Natural killer cell treated with Interleukin-12 subunit alpha and Interleukin-12 subunit beta and Interleukin-15 and Interleukin-18, amount 100 ng/mL, for 72 hours (primary cell): Measurements from ENCODE around the gene CDC45. TPM values are rescaled to one million over a fixed set of nuclear protein-coding genes. Genes with fewer than 3 reads are reported as not detected.
A peak's percentile ranks its signal among the peaks of the same experiment; 100 is the strongest.

Source experiments
- ATAC-seq, 2 donors: fragments of 150-1000 bp; cut with Tn5 transposase in 1 of 2; sonication (Bioruptor Pico), chemical (Tn5 transposase) in 1 of 2; 2 replicates each; pipeline ENCODE4 v1.10.0; 2021
- DNase-seq: peaks from one replicate; pipeline ENCODE4 v3.0.0; 2022; ENCODE audit warnings: low spot score
- H3K27ac Mint-ChIP-seq, 2 donors: 1 replicate in 1 of 2; 2 replicates in 1 of 2; pipeline ENCODE4 v1.8.0; 2022; ENCODE audit warnings: mixed read lengths in 2 of 2, mild to moderate bottlenecking in 1 of 2, moderate library complexity in 1 of 2
- H3K27me3 Mint-ChIP-seq, 2 donors: 1 replicate in 1 of 2; 2 replicates in 1 of 2; pipeline ENCODE4 v1.8.0; 2022; ENCODE audit warnings: mixed read lengths in 2 of 2
- H3K36me3 Mint-ChIP-seq: one replicate; pipeline ENCODE4 v1.8.0; 2022; ENCODE audit warnings: mixed read lengths
- H3K4me1 Mint-ChIP-seq, 2 donors: 1 replicate in 1 of 2; 2 replicates in 1 of 2; pipeline ENCODE4 v1.8.0; 2022; ENCODE audit warnings: low read depth in 2 of 2, mixed read lengths in 2 of 2, mild to moderate bottlenecking in 1 of 2
- H3K4me3 Mint-ChIP-seq: one replicate; pipeline ENCODE4 v1.8.0; 2022; ENCODE audit warnings: mixed read lengths
- H3K9me3 Mint-ChIP-seq: 2 replicates; pipeline ENCODE4 v1.8.0; 2022; ENCODE audit warnings: mixed read lengths
- total RNA-seq, 2 donors: library from RNA; stranded (reverse); gene quantifications; one replicate each; pipeline ENCODE4 v1.2.3, GENCODE V29; 2022

CDC45 gene
- total RNA-seq, 2 donors from 2014 or later: 57.8 to 137 TPM

GRCh38 chr22:19455033-19455432, 24.7 kb upstream of the CDC45 start:
- ATAC-seq (no peak), DNase-seq (peak; percentile 44)
- no peaks in the 10 kb centered on the region for H3K9me3 Mint-ChIP-seq
- H3K4me1 Mint-ChIP-seq: peaks cover 5 to 7% of the 10 kb centered on the region in 2 donors
- H3K4me3 Mint-ChIP-seq: no peak overlapping the region
- H3K36me3 Mint-ChIP-seq: peaks cover 17% of the 10 kb centered on the region
- H3K27me3 Mint-ChIP-seq: no peaks in the 10 kb centered on the region
- no peak overlapping the region for H3K27ac Mint-ChIP-seq

- no peak overlapping the region for H3K4me3 Mint-ChIP-seq
- H3K36me3 Mint-ChIP-seq: peaks cover 17% of the 10 kb centered on the region
- DNase-seq (no peak), ATAC-seq (no peak)
- no peaks in the 10 kb centered on the region for H3K9me3 Mint-ChIP-seq
- H3K4me1 Mint-ChIP-seq: peaks cover 5 to 7% of the 10 kb centered on the region in 2 donors
- H3K27me3 Mint-ChIP-seq: no peaks in the 10 kb centered on the region
- no peak overlapping the region for H3K27ac Mint-ChIP-seq
These were observed 23.9 kb upstream of the CDC45 start for GRCh38 chr22:19455585-19456370.

- peaks cover 5 to 7% of the 10 kb centered on the region in 2 donors for H3K4me1 Mint-ChIP-seq
- H3K4me3 Mint-ChIP-seq: no peak overlapping the region
- H3K9me3 Mint-ChIP-seq: no peaks in the 10 kb centered on the region
- no peak for DNase-seq
- no peak for ATAC-seq
- no peak overlapping the region for H3K27ac Mint-ChIP-seq
- H3K36me3 Mint-ChIP-seq: peaks cover 23% of the 10 kb centered on the region
- H3K27me3 Mint-ChIP-seq: no peaks in the 10 kb centered on the region
These were observed 23.2 kb upstream of the CDC45 start for GRCh38 chr22:19456541-19456940.

- no peak for ATAC-seq
- no peak overlapping the region for H3K4me3 Mint-ChIP-seq
- no peaks in the 10 kb centered on the region for H3K27me3 Mint-ChIP-seq
- no peak overlapping the region for H3K27ac Mint-ChIP-seq
- no peak for DNase-seq
- H3K36me3 Mint-ChIP-seq: peaks cover 27% of the 10 kb centered on the region
- no peaks in the 10 kb centered on the region for H3K9me3 Mint-ChIP-seq
- peaks cover 5 to 7% of the 10 kb centered on the region in 2 donors for H3K4me1 Mint-ChIP-seq
These were observed 21.8 kb upstream of the CDC45 start for GRCh38 chr22:19457828-19458428.

- Mint-ChIP-seq H3K4me3 (no peak overlapping the region), H3K4me1 (peaks cover 5 to 8% of the 10 kb centered on the region in 2 donors), H3K9me3 (no peaks in the 10 kb centered on the region), H3K27ac (no peak overlapping the region), H3K36me3 (peaks cover 29% of the 10 kb centered on the region), H3K27me3 (no peaks in the 10 kb centered on the region)
- ATAC-seq (no peak), DNase-seq (no peak)
These were observed 19.7 kb upstream of the CDC45 start for GRCh38 chr22:19460036-19460435.

- H3K4me3 Mint-ChIP-seq: no peak overlapping the region
- no peaks in the 10 kb centered on the region for H3K27me3 Mint-ChIP-seq
- ATAC-seq (no peak), DNase-seq (no peak)
- peaks cover 30% of the 10 kb centered on the region for H3K36me3 Mint-ChIP-seq
- H3K9me3 Mint-ChIP-seq: no peaks in the 10 kb centered on the region
- no peak overlapping the region for H3K27ac Mint-ChIP-seq
- H3K4me1 Mint-ChIP-seq: peaks cover 0 to 9% of the 10 kb centered on the region in 2 donors
These were observed 18.2 kb upstream of the CDC45 start for GRCh38 chr22:19461506-19461905.

- ATAC-seq (no peak), DNase-seq (no peak)
- Mint-ChIP-seq H3K4me1 (peaks cover 0 to 12% of the 10 kb centered on the region in 2 donors), H3K4me3 (no peak overlapping the region), H3K27me3 (no peaks in the 10 kb centered on the region), H3K36me3 (peaks cover 24% of the 10 kb centered on the region), H3K9me3 (no peaks in the 10 kb centered on the region), H3K27ac (no peak overlapping the region)
These were observed 16.7 kb upstream of the CDC45 start for GRCh38 chr22:19463008-19463407.

- Mint-ChIP-seq H3K4me3 (no peak overlapping the region), H3K27ac (no peak overlapping the region), H3K4me1 (peaks cover 0 to 12% of the 10 kb centered on the region in 2 donors), H3K9me3 (no peaks in the 10 kb centered on the region), H3K27me3 (no peaks in the 10 kb centered on the region), H3K36me3 (peaks cover 25% of the 10 kb centered on the region)
- DNase-seq (no peak), ATAC-seq (no peak)
These were observed 15.9 kb upstream of the CDC45 start for GRCh38 chr22:19463491-19464469.

GRCh38 chr22:19464546-19464945, 15.2 kb upstream of the CDC45 start:
- ATAC-seq: no peak
- Mint-ChIP-seq H3K27ac (no peak overlapping the region), H3K4me1 (peaks cover 0 to 12% of the 10 kb centered on the region in 2 donors)

GRCh38 chr22:19464975-19465374, 14.7 kb upstream of the CDC45 start:
- Mint-ChIP-seq H3K27me3 (no peaks in the 10 kb centered on the region), H3K4me1 (peaks cover 0 to 12% of the 10 kb centered on the region in 2 donors), H3K9me3 (no peaks in the 10 kb centered on the region), H3K27ac (no peak overlapping the region), H3K36me3 (peaks cover 30% of the 10 kb centered on the region), H3K4me3 (no peak overlapping the region)
- no peak for ATAC-seq
- no peak for DNase-seq

More at GRCh38 chr22:19464546-19464945, 15.2 kb upstream of the CDC45 start:
- H3K36me3 Mint-ChIP-seq: peaks cover 30% of the 10 kb centered on the region
- no peak for DNase-seq
- H3K4me3 Mint-ChIP-seq: no peak overlapping the region
- H3K27me3 Mint-ChIP-seq: no peaks in the 10 kb centered on the region
- H3K9me3 Mint-ChIP-seq: no peaks in the 10 kb centered on the region

- H3K36me3 Mint-ChIP-seq: peaks cover 28% of the 10 kb centered on the region
- peaks cover 0 to 12% of the 10 kb centered on the region in 2 donors for H3K4me1 Mint-ChIP-seq
- H3K27me3 Mint-ChIP-seq: no peaks in the 10 kb centered on the region
- H3K4me3 Mint-ChIP-seq: no peak overlapping the region
- H3K27ac Mint-ChIP-seq: no peak overlapping the region
- DNase-seq (no peak), ATAC-seq (no peak)
- no peaks in the 10 kb centered on the region for H3K9me3 Mint-ChIP-seq
These were observed 13.5 kb upstream of the CDC45 start for GRCh38 chr22:19466126-19466716.

GRCh38 chr22:19466848-19467752, 12.6 kb upstream of the CDC45 start:
- Mint-ChIP-seq H3K4me1 (peaks cover 0 to 12% of the 10 kb centered on the region in 2 donors), H3K27me3 (no peaks in the 10 kb centered on the region), H3K9me3 (no peaks in the 10 kb centered on the region), H3K4me3 (no peak overlapping the region), H3K36me3 (peaks cover 23% of the 10 kb centered on the region), H3K27ac (no peak overlapping the region)
- DNase-seq: no peak
- ATAC-seq: no peak
